ENCODE data around the gene DNAAF5.

Gene DNAAF5

GRCh38 chr7:727806-728460 lies 1.4 kb downstream of the DNAAF5 start:
- Histone ChIP-seq H3K18ac (ENCODE audit: low read depth in 1 of 2, low read length in 2 of 2) (no peak overlapping the region), H2BK12ac (ENCODE audit: low read length in 2 of 2) (no peak overlapping the region), H3K9ac (ENCODE audit: low read length) (peak overlapping the region; percentile 54), H3K27ac (ENCODE audit: low read length, poor library complexity, severe bottlenecking) (no peak overlapping the region), H3K4me2 (ENCODE audit: low read length, poor library complexity, severe bottlenecking) (peak overlapping the region; percentile 66), H2AK5ac (ENCODE audit: low read length, severe bottlenecking) (no peak overlapping the region), H2AFZ (ENCODE audit: low read depth, low read length) (no peak overlapping the region), H2BK15ac (ENCODE audit: low read depth, poor library complexity, severe bottlenecking) (no peak overlapping the region), H3K4me3 (ENCODE audit: insufficient read depth in 1 of 2, low read depth in 1 of 2, low read length in 2 of 2) (peak overlapping the region; percentile 73 to 96), H3K14ac (ENCODE audit: low read length in 2 of 2) (no peak overlapping the region), H3K4me1 (ENCODE audit: control insufficient read depth, insufficient read depth, low read depth, low read length) (peaks cover 33% of the 10 kb centered on the region), H3K4ac (ENCODE audit: low read depth in 1 of 2, low read length in 2 of 2) (peak overlapping the region in 1 of 2 experiments; percentile 32), H3K27me3 (ENCODE audit: control insufficient read depth in 1 of 2, insufficient read depth in 1 of 2, low read length in 2 of 2) (no peaks in the 10 kb centered on the region), H3K9me3 (ENCODE audit: control insufficient read depth, low read length) (no peaks in the 10 kb centered on the region), H3K79me1 (replicated peaks; ENCODE audit: low read length, poor library complexity, severe bottlenecking) (peaks cover 27% of the 10 kb centered on the region), H2BK120ac (ENCODE audit: low read depth, low read length) (no peak overlapping the region), H2BK5ac (ENCODE audit: low read depth, low read length, poor library complexity, severe bottlenecking) (no peak overlapping the region), H4K8ac (ENCODE audit: low read length) (no peak overlapping the region), H4K91ac (ENCODE audit: low read length) (no peak overlapping the region), H3K36me3 (ENCODE audit: control insufficient read depth in 1 of 2, insufficient read depth in 2 of 2, low read depth in 1 of 2, low read length in 2 of 2) (peaks cover 28 to 36% of the 10 kb centered on the region in 2 experiments), H3K23ac (ENCODE audit: low read length in 2 of 2) (no peak overlapping the region)
- DNase-seq = peak; percentile 37
- WGBS = 17% methylated on average over 21 of the region's 21 CpGs

GRCh38 chr7:728602-729001 lies 2.1 kb downstream of the DNAAF5 start:
- Histone ChIP-seq H3K27me3 (ENCODE audit: control insufficient read depth in 1 of 2, insufficient read depth in 1 of 2, low read length in 2 of 2) (no peaks in the 10 kb centered on the region), H2BK120ac (ENCODE audit: low read depth, low read length) (no peak overlapping the region), H2AK5ac (ENCODE audit: low read length, severe bottlenecking) (no peak overlapping the region), H3K36me3 (ENCODE audit: control insufficient read depth in 1 of 2, insufficient read depth in 2 of 2, low read depth in 1 of 2, low read length in 2 of 2) (peaks cover 28 to 38% of the 10 kb centered on the region in 2 experiments), H3K9ac (ENCODE audit: low read length) (peak overlapping the region; percentile 54), H2BK15ac (ENCODE audit: low read depth, poor library complexity, severe bottlenecking) (no peak overlapping the region), H3K4me3 (ENCODE audit: insufficient read depth in 1 of 2, low read depth in 1 of 2, low read length in 2 of 2) (peak overlapping the region in 1 of 2 experiments; percentile 73), H4K8ac (ENCODE audit: low read length) (no peak overlapping the region), H3K79me1 (replicated peaks; ENCODE audit: low read length, poor library complexity, severe bottlenecking) (peaks cover 23% of the 10 kb centered on the region), H3K4ac (ENCODE audit: low read depth in 1 of 2, low read length in 2 of 2) (no peak overlapping the region), H3K18ac (ENCODE audit: low read depth in 1 of 2, low read length in 2 of 2) (no peak overlapping the region), H3K4me1 (ENCODE audit: control insufficient read depth, insufficient read depth, low read depth, low read length) (peaks cover 33% of the 10 kb centered on the region), H2BK5ac (ENCODE audit: low read depth, low read length, poor library complexity, severe bottlenecking) (no peak overlapping the region), H2BK12ac (ENCODE audit: low read length in 2 of 2) (no peak overlapping the region), H3K27ac (ENCODE audit: low read length, poor library complexity, severe bottlenecking) (no peak overlapping the region), H3K14ac (ENCODE audit: low read length in 2 of 2) (no peak overlapping the region), H3K23ac (ENCODE audit: low read length in 2 of 2) (no peak overlapping the region), H3K4me2 (ENCODE audit: low read length, poor library complexity, severe bottlenecking) (no peak overlapping the region), H4K91ac (ENCODE audit: low read length) (peak overlapping the region; percentile 66), H2AFZ (ENCODE audit: low read depth, low read length) (no peak overlapping the region), H3K9me3 (ENCODE audit: control insufficient read depth, low read length) (no peaks in the 10 kb centered on the region)
- DNase-seq = no peak
- 96% methylated on average over 8 of the region's 9 CpGs for WGBS

GRCh38 chr7:729140-730000 lies 2.9 kb downstream of the DNAAF5 start:
- H3K4me2 ChIP-seq (ENCODE audit: low read length, poor library complexity, severe bottlenecking) = no peak overlapping the region
- no peak for DNase-seq
- H3K9me3 ChIP-seq (ENCODE audit: control insufficient read depth, low read length) = peaks cover 5% of the 10 kb centered on the region
- peak overlapping the region in 1 of 2 experiments; percentile 38 for H3K23ac ChIP-seq (ENCODE audit: low read length in 2 of 2)
- H2BK15ac ChIP-seq (ENCODE audit: low read depth, poor library complexity, severe bottlenecking) = no peak overlapping the region
- no peak overlapping the region for H3K18ac ChIP-seq (ENCODE audit: low read depth in 1 of 2, low read length in 2 of 2)
- H3K4me3 ChIP-seq (ENCODE audit: insufficient read depth in 1 of 2, low read depth in 1 of 2, low read length in 2 of 2) = no peak overlapping the region
- no peak overlapping the region for H2AFZ ChIP-seq (ENCODE audit: low read depth, low read length)
- no peak overlapping the region for H2AK5ac ChIP-seq (ENCODE audit: low read length, severe bottlenecking)
- H2BK12ac ChIP-seq (ENCODE audit: low read length in 2 of 2) = no peak overlapping the region
- peaks cover 19% of the 10 kb centered on the region for H3K79me1 ChIP-seq (replicated peaks; ENCODE audit: low read length, poor library complexity, severe bottlenecking)
- peaks cover 28 to 43% of the 10 kb centered on the region in 2 experiments for H3K36me3 ChIP-seq (ENCODE audit: control insufficient read depth in 1 of 2, insufficient read depth in 2 of 2, low read depth in 1 of 2, low read length in 2 of 2)
- H4K8ac ChIP-seq (ENCODE audit: low read length) = no peak overlapping the region
- no peak overlapping the region for H2BK120ac ChIP-seq (ENCODE audit: low read depth, low read length)
- 97% methylated on average over 28 of the region's 29 CpGs for WGBS
- no peak overlapping the region for H3K9ac ChIP-seq (ENCODE audit: low read length)
- H3K27ac ChIP-seq (ENCODE audit: low read length, poor library complexity, severe bottlenecking) = no peak overlapping the region
- no peak overlapping the region for H3K14ac ChIP-seq (ENCODE audit: low read length in 2 of 2)
- H2BK5ac ChIP-seq (ENCODE audit: low read depth, low read length, poor library complexity, severe bottlenecking) = no peak overlapping the region
- H4K91ac ChIP-seq (ENCODE audit: low read length) = no peak overlapping the region
- H3K27me3 ChIP-seq (ENCODE audit: control insufficient read depth in 1 of 2, insufficient read depth in 1 of 2, low read length in 2 of 2) = no peaks in the 10 kb centered on the region
- no peak overlapping the region for H3K4ac ChIP-seq (ENCODE audit: low read depth in 1 of 2, low read length in 2 of 2)
- peaks cover 33% of the 10 kb centered on the region for H3K4me1 ChIP-seq (ENCODE audit: control insufficient read depth, insufficient read depth, low read depth, low read length)

All from mesenchymal stem cell (in vitro differentiated cells and primary cell).